Stimulated activated CD8-positive, alpha-beta memory T cell treated with anti-CD3 and anti-CD28 coated beads, Interleukin-15, amount 100 ng/mL, for 24 hours (primary cell): ENCODE data around the gene OLFM1.
"Not testable (repeated sequence)": the region's sequence is repeated elsewhere in the genome, so short reads cannot be mapped to it uniquely, and the experiment has no call there.

Experiments used
- DNase-seq: peaks from one replicate; pipeline ENCODE4 v3.0.0-alpha.2; 2020; ENCODE audit warnings: low read depth

Gene OLFM1

GRCh38 chr9:135060461-135061116 is 26.9 kb upstream of the OLFM1 start:
- DNase-seq, result no peak

- no peak for DNase-seq
These were observed 26.0 kb upstream of the OLFM1 start for GRCh38 chr9:135061441-135061840.

- no peak for DNase-seq
These were observed 25.2 kb upstream of the OLFM1 start for GRCh38 chr9:135062254-135062653.

- not testable (repeated sequence) for DNase-seq
These were observed 24.0 kb upstream of the OLFM1 start for GRCh38 chr9:135063466-135063865.

GRCh38 chr9:135063888-135064287 is 23.6 kb upstream of the OLFM1 start:
- not testable (repeated sequence) for DNase-seq

GRCh38 chr9:135065151-135065550 is 22.3 kb upstream of the OLFM1 start:
- DNase-seq, result no peak

GRCh38 chr9:135065804-135066203 is 21.7 kb upstream of the OLFM1 start:
- no peak for DNase-seq

GRCh38 chr9:135066291-135066690 is 21.2 kb upstream of the OLFM1 start:
- DNase-seq, result no peak

- no peak for DNase-seq
These were observed 20.3 kb upstream of the OLFM1 start for GRCh38 chr9:135067096-135067710.

GRCh38 chr9:135068776-135069415 is 18.6 kb upstream of the OLFM1 start:
- no peak for DNase-seq

GRCh38 chr9:135069558-135070197 is 17.8 kb upstream of the OLFM1 start:
- DNase-seq, result no peak

GRCh38 chr9:135070198-135070951 is 17.1 kb upstream of the OLFM1 start:
- DNase-seq, result no peak

- DNase-seq, result no peak
These were observed 16.3 kb upstream of the OLFM1 start for GRCh38 chr9:135070964-135071735.

- no peak for DNase-seq
These were observed 14.3 kb upstream of the OLFM1 start for GRCh38 chr9:135073081-135073740.

- no peak for DNase-seq
These were observed 13.6 kb upstream of the OLFM1 start for GRCh38 chr9:135073741-135074305.

GRCh38 chr9:135074354-135075233 is 12.9 kb upstream of the OLFM1 start:
- DNase-seq, result no peak

- no peak for DNase-seq
These were observed 12.0 kb upstream of the OLFM1 start for GRCh38 chr9:135075234-135076142.

GRCh38 chr9:135076143-135076875 is 11.2 kb upstream of the OLFM1 start:
- no peak for DNase-seq
